Loucy (cell line): ENCODE measurements around the gene MAN2A2.

Experiments used
- H2AFZ ChIP-seq: fragments of 200-600 bp; sonication (generic); 2 replicates; pipeline ENCODE4 v1.6.0; 2016; ENCODE audit warnings: antibody characterized with exemption, mild to moderate bottlenecking, low read length, moderate library complexity
- H3F3A ChIP-seq: fragments of 200-600 bp; 2 replicates; pipeline ENCODE4 v1.6.0; 2016; ENCODE audit warnings: antibody characterized with exemption, low read depth, mild to moderate bottlenecking
- H3K27me3 ChIP-seq: fragments of 200-600 bp; sonication (generic); 2 replicates; pipeline ENCODE4 v1.6.1; 2014; ENCODE audit warnings: low read length, mild to moderate bottlenecking; ENCODE audit not compliant: insufficient read depth, poor library complexity, severe bottlenecking
- H3K36me3 ChIP-seq: fragments of 200-600 bp; sonication (generic); 2 replicates; pipeline ENCODE4 v1.6.1; 2016; ENCODE audit warnings: low read length; ENCODE audit not compliant: insufficient read depth
- H3K4me1 ChIP-seq: fragments of 200-600 bp; sonication (generic); 2 replicates; pipeline ENCODE4 v1.5.1; 2014; ENCODE audit warnings: low read length, mild to moderate bottlenecking; ENCODE audit not compliant: insufficient read depth, poor library complexity, severe bottlenecking
- H3K4me2 ChIP-seq: fragments of 200-600 bp; sonication (generic); 2 replicates; pipeline ENCODE4 v1.6.0; 2014; ENCODE audit warnings: antibody characterized with exemption, low read length, low read depth, mild to moderate bottlenecking; ENCODE audit not compliant: poor library complexity, severe bottlenecking
- H3K4me3 ChIP-seq: fragments of 200-600 bp; sonication (generic); 2 replicates; pipeline ENCODE4 v1.5.1; 2014; ENCODE audit warnings: low read length, mild to moderate bottlenecking, mixed read lengths; ENCODE audit not compliant: poor library complexity, severe bottlenecking
- H3K79me2 ChIP-seq: fragments of 200-600 bp; sonication (generic); 2 replicates; pipeline ENCODE4 v1.6.1; 2014; ENCODE audit warnings: low read length; ENCODE audit not compliant: insufficient read depth
- H3K9ac ChIP-seq: fragments of 200-600 bp; sonication (generic); 2 replicates; pipeline ENCODE4 v1.6.0; 2014; ENCODE audit warnings: mild to moderate bottlenecking, low read depth, low read length, moderate library complexity; ENCODE audit not compliant: poor library complexity, severe bottlenecking
- H3K9me2 ChIP-seq: fragments of 200-600 bp; sonication (generic); replicated peaks from 2 replicates; pipeline ENCODE4 v1.6.1; 2016; ENCODE audit warnings: low read depth, low read length, mixed read lengths
- H3K9me3 ChIP-seq: fragments of 200-600 bp; sonication (generic); 2 replicates; pipeline ENCODE4 v1.6.1; 2014; ENCODE audit warnings: mild to moderate bottlenecking, antibody characterized with exemption, low read length, low read depth; ENCODE audit not compliant: insufficient read depth
- H4K20me1 ChIP-seq: fragments of 200-600 bp; sonication (generic); 2 replicates; pipeline ENCODE4 v1.6.0; 2014; ENCODE audit warnings: antibody characterized with exemption, low read length, mild to moderate bottlenecking; ENCODE audit not compliant: insufficient read depth, poor library complexity, severe bottlenecking
- CTCF ChIP-seq: fragments of 200-600 bp; sonication (generic); conservative IDR thresholded peaks from 2 replicates; pipeline ENCODE4 v1.5.1; 2014; ENCODE audit warnings: mild to moderate bottlenecking, antibody characterized with exemption, low read length
- EZH2phosphoT487 ChIP-seq: fragments of 200-600 bp; IDR thresholded peaks from 2 replicates; pipeline ENCODE4 v1.6.1; 2018; ENCODE audit warnings: antibody characterized with exemption, mild to moderate bottlenecking, moderate library complexity, borderline replicate concordance

MAN2A2 gene

GRCh38 chr15:90876512-90877170, 26.5 kb upstream of the MAN2A2 start:
- no peak overlapping the region for H3K4me2 ChIP-seq
- peaks cover 52% of the 10 kb centered on the region; the same call in 1 of the 2 replicates for H3K36me3 ChIP-seq
- peaks cover 26% of the 10 kb centered on the region for H3K4me1 ChIP-seq
- H3F3A ChIP-seq = no peaks in the 10 kb centered on the region
- no peak overlapping the region for H3K4me3 ChIP-seq
- no peaks in the 10 kb centered on the region for H3K9me3 ChIP-seq
- TF ChIP-seq EZH2phosphoT487 = no peak
- no peak for TF ChIP-seq CTCF
- H2AFZ ChIP-seq = no peak overlapping the region
- no peak overlapping the region for H3K9ac ChIP-seq
- peaks cover 10% of the 10 kb centered on the region for H4K20me1 ChIP-seq
- peaks cover 41% of the 10 kb centered on the region for H3K79me2 ChIP-seq
- no peaks in the 10 kb centered on the region for H3K27me3 ChIP-seq
- H3K9me2 ChIP-seq = no peaks in the 10 kb centered on the region

GRCh38 chr15:90877315-90877714, 25.8 kb upstream of the MAN2A2 start:
- H3K4me3 ChIP-seq = no peak overlapping the region
- H2AFZ ChIP-seq = no peak overlapping the region
- no peak overlapping the region for H3K9ac ChIP-seq
- TF ChIP-seq CTCF (no peak), EZH2phosphoT487 (no peak)
- no peaks in the 10 kb centered on the region for H3K9me3 ChIP-seq
- peaks cover 34% of the 10 kb centered on the region for H3K79me2 ChIP-seq
- peaks cover 52% of the 10 kb centered on the region; the same call in 1 of the 2 replicates for H3K36me3 ChIP-seq
- peaks cover 10% of the 10 kb centered on the region for H4K20me1 ChIP-seq
- peaks cover 23% of the 10 kb centered on the region for H3K4me1 ChIP-seq
- no peak overlapping the region for H3K4me2 ChIP-seq
- no peaks in the 10 kb centered on the region for H3K27me3 ChIP-seq
- H3K9me2 ChIP-seq = no peaks in the 10 kb centered on the region
- H3F3A ChIP-seq = no peaks in the 10 kb centered on the region

- H4K20me1 ChIP-seq = peaks cover 4% of the 10 kb centered on the region
- peaks cover 30% of the 10 kb centered on the region for H3K79me2 ChIP-seq
- H3K4me3 ChIP-seq = no peak overlapping the region
- H2AFZ ChIP-seq = no peak overlapping the region
- no peak overlapping the region for H3K9ac ChIP-seq
- H3K4me1 ChIP-seq = peaks cover 18% of the 10 kb centered on the region
- H3K9me3 ChIP-seq = no peaks in the 10 kb centered on the region
- H3K4me2 ChIP-seq = no peak overlapping the region
- no peaks in the 10 kb centered on the region for H3K27me3 ChIP-seq
- peaks cover 52% of the 10 kb centered on the region; the same call in 1 of the 2 replicates for H3K36me3 ChIP-seq
- no peaks in the 10 kb centered on the region for H3F3A ChIP-seq
- TF ChIP-seq CTCF (no peak), EZH2phosphoT487 (no peak)
- no peaks in the 10 kb centered on the region for H3K9me2 ChIP-seq
These were observed 25.1 kb upstream of the MAN2A2 start for GRCh38 chr15:90877996-90878395.
